NB4 (cell line): Measurements from ENCODE around the gene PRRC2B.
"Not testable (repeated sequence)": the region's sequence is repeated elsewhere in the genome, so short reads cannot be mapped to it uniquely, and the experiment has no call there.

Source experiments
- DNase-seq: peaks from one replicate; pipeline ENCODE4 v3.0.0; 2010; ENCODE audit warnings: low read depth
- H3K4me3 ChIP-seq: one replicate; pipeline ENCODE4 v1.5.1; 2011; ENCODE audit warnings: mild to moderate bottlenecking, low read depth, low read length, moderate library complexity
- CTCF ChIP-seq: IDR thresholded peaks from one replicate; pipeline ENCODE4 v1.5.1; 2012; ENCODE audit warnings: low read depth, low read length
- MYC ChIP-seq: IDR thresholded peaks from 2 replicates; pipeline ENCODE4 v1.6.1; 2011; ENCODE audit warnings: low read depth, low read length
- POLR2A ChIP-seq: IDR thresholded peaks from 2 replicates; pipeline ENCODE4 v1.6.1; 2011; ENCODE audit warnings: mild to moderate bottlenecking; ENCODE audit not compliant: insufficient read length; ENCODE audit errors: extremely low read depth
- TF ChIP-seq, protein P1 (sequence below): IDR thresholded peaks from 2 replicates; pipeline ENCODE4 v1.6.1; 2011; ENCODE audit warnings: low read depth, low read length

PRRC2B gene

DNA sequence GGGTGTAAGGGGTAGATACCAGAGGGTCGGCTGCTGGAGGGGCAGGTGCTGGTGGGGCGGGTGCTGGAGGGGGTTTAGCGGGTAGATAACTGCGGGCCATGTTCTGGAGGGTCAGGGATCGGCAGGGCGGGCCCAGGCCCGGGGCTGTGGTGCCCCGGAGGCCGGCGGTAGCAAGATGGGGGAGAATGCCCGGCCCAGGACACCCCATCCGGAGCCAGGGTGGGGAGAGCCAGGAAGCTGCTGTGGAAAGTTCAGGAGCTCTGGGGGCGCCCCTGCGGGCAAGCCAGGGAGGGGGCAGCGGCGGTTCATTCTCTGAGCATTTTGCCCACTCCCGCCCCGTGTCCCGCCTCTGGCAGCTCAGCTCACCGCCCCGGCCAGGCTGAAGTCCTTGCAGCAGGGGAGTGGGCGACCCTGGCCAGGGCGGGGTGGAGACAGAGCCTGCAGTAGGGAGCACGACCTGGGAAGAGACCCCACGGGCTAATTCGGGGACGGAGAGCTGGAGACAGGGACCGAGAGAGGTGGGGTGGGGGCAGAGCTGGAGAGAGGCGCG lies 152.0 kb downstream of the PRRC2B start:
- H3K4me3 ChIP-seq: no peak overlapping the region
- no peak for TF ChIP-seq CTCF
- DNase-seq: no peak

- no peak overlapping the region for H3K4me3 ChIP-seq
- no peak for DNase-seq
- TF ChIP-seq MYC: no peak
- TF ChIP-seq, protein P1, sequence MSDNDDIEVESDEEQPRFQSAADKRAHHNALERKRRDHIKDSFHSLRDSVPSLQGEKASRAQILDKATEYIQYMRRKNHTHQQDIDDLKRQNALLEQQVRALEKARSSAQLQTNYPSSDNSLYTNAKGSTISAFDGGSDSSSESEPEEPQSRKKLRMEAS: no peak
- TF ChIP-seq CTCF: no peak
- no peak for TF ChIP-seq POLR2A
Measured at GRCh38 chr9:131546336-131547084, 152.6 kb downstream of the PRRC2B start.

DNA sequence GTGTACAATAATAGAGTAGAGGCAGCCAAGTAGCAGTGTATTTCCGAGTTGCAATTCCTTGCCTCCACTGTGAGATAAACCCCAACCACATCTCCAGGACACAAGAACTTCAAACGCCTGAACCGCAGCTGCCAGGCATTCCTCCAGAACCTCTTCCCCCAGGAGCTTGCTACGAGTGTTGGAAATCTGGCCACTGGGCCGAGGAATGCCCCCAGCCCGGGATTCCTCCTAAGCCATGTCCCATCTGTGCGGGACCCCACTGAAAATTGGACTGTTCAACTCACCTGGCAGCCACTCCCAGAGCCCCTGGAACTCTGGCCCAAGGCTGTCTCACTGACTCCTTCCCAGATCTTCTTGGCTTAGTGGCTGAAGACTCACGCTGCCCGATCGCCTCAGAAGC lies 155.3 kb downstream of the PRRC2B start:
- not testable (repeated sequence) for DNase-seq, H3K4me3 ChIP-seq
